OCI-LY3 (cell line): ENCODE measurements around the gene MIA3.

Experiments
- H2AFZ ChIP-seq: fragments of 200-600, 300-600 bp; shearing (Covaris generic); 2 replicates; pipeline ENCODE4 v1.6.0; 2014; ENCODE audit warnings: antibody characterized with exemption, low read depth, low read length
- H3K27ac ChIP-seq: fragments of 200-600, 300-600 bp; sonication (generic); 2 replicates; pipeline ENCODE4 v1.5.1; 2014; ENCODE audit warnings: mild to moderate bottlenecking, low read length, moderate library complexity, mixed read lengths
- H3K27me3 ChIP-seq: fragments of 200-600, 300-600 bp; sonication (generic); 2 replicates; pipeline ENCODE4 v1.6.1; 2014; ENCODE audit warnings: low read depth, low read length, mixed read lengths
- H3K36me3 ChIP-seq: fragments of 200-600, 300-600 bp; sonication (generic); replicated peaks from 2 replicates; pipeline ENCODE3; 2014; ENCODE audit warnings: low read depth, low read length, mixed read lengths
- H3K4me1 ChIP-seq: fragments of 300-600, 200-600 bp; sonication (generic); 2 replicates; pipeline ENCODE4 v1.6.1; 2014; ENCODE audit warnings: low read length, mixed read lengths
- H3K4me2 ChIP-seq: fragments of 200-600, 300-600 bp; sonication (generic); 2 replicates; pipeline ENCODE4 v1.6.1; 2014; ENCODE audit warnings: low read length, mixed read lengths
- H3K4me3 ChIP-seq: fragments of 300-600, 200-600 bp; sonication (generic); 2 replicates; pipeline ENCODE4 v1.5.1; 2014; ENCODE audit warnings: antibody characterized with exemption, mild to moderate bottlenecking, low read length, moderate library complexity
- H3K79me2 ChIP-seq: fragments of 300-600, 200-600 bp; shearing (Covaris generic); 2 replicates; pipeline ENCODE4 v1.6.1; 2014; ENCODE audit warnings: mild to moderate bottlenecking, low read length, mixed read lengths
- H3K9ac ChIP-seq: fragments of 300-600, 200-600 bp; shearing (Covaris generic); 2 replicates; pipeline ENCODE4 v1.6.0; 2014; ENCODE audit warnings: mild to moderate bottlenecking, low read length, moderate library complexity
- H3K9me3 ChIP-seq: fragments of 200-600, 300-600 bp; shearing (Covaris generic); 2 replicates; pipeline ENCODE4 v1.6.1; 2014; ENCODE audit warnings: low read length, mixed read lengths; ENCODE audit not compliant: insufficient read depth
- H4K20me1 ChIP-seq: fragments of 200-600, 300-600 bp; sonication (generic); 2 replicates; pipeline ENCODE4 v1.6.1; 2016; ENCODE audit warnings: low read length, mixed read lengths; ENCODE audit not compliant: insufficient read depth
- EZH2phosphoT487 ChIP-seq: fragments of 200-600 bp; shearing (Covaris generic); IDR thresholded peaks from 2 replicates; pipeline ENCODE4 v1.6.1; 2018; ENCODE audit warnings: antibody characterized with exemption, mixed run types, low read depth
- TF ChIP-seq, protein P1 (sequence below): fragments of 200-600, 300-600 bp; sonication (generic); IDR thresholded peaks from 2 replicates; pipeline ENCODE4 v1.5.1; 2014; ENCODE audit warnings: antibody characterized with exemption, low read length, low read depth

The MIA3 gene

DNA sequence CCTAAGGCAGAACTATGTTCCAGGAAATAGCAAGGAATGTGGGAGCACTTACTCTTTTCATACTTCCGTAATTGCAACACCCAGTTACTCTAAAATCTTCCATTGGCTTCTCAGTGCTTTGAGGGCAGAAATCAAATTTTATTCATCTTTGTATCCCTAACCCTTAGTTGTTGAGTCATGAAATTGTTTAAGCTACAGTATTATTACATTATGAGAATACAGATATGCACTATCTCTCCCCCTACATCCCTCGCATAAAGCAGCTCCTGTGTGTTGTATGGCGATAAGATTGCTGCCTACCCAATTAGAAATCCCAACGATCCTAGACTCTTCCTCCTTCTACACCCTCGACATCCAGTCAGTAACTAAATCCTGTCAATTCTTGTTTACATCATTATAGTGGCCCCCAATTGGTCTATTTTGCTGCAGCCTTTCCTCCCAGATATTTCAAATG lies 91.8 kb downstream of the MIA3 start:
- TF ChIP-seq, protein P1, sequence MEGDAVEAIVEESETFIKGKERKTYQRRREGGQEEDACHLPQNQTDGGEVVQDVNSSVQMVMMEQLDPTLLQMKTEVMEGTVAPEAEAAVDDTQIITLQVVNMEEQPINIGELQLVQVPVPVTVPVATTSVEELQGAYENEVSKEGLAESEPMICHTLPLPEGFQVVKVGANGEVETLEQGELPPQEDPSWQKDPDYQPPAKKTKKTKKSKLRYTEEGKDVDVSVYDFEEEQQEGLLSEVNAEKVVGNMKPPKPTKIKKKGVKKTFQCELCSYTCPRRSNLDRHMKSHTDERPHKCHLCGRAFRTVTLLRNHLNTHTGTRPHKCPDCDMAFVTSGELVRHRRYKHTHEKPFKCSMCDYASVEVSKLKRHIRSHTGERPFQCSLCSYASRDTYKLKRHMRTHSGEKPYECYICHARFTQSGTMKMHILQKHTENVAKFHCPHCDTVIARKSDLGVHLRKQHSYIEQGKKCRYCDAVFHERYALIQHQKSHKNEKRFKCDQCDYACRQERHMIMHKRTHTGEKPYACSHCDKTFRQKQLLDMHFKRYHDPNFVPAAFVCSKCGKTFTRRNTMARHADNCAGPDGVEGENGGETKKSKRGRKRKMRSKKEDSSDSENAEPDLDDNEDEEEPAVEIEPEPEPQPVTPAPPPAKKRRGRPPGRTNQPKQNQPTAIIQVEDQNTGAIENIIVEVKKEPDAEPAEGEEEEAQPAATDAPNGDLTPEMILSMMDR = no peak
- no peak for TF ChIP-seq EZH2phosphoT487
- H3K36me3 ChIP-seq = peaks cover 13% of the 10 kb centered on the region
- H3K9ac ChIP-seq = no peak overlapping the region
- 0 out of 2 replicates have a peak, but pooled peaks cover 4% of the 10 kb centered on the region for H4K20me1 ChIP-seq
- H3K27me3 ChIP-seq = no peaks in the 10 kb centered on the region
- no peak overlapping the region for H3K4me3 ChIP-seq
- H3K79me2 ChIP-seq = peaks cover 52% of the 10 kb centered on the region
- peaks cover 11% of the 10 kb centered on the region for H3K4me1 ChIP-seq
- H3K27ac ChIP-seq = no peak overlapping the region
- H3K4me2 ChIP-seq = no peak overlapping the region
- H2AFZ ChIP-seq = no peak overlapping the region
- H3K9me3 ChIP-seq = no peaks in the 10 kb centered on the region

DNA sequence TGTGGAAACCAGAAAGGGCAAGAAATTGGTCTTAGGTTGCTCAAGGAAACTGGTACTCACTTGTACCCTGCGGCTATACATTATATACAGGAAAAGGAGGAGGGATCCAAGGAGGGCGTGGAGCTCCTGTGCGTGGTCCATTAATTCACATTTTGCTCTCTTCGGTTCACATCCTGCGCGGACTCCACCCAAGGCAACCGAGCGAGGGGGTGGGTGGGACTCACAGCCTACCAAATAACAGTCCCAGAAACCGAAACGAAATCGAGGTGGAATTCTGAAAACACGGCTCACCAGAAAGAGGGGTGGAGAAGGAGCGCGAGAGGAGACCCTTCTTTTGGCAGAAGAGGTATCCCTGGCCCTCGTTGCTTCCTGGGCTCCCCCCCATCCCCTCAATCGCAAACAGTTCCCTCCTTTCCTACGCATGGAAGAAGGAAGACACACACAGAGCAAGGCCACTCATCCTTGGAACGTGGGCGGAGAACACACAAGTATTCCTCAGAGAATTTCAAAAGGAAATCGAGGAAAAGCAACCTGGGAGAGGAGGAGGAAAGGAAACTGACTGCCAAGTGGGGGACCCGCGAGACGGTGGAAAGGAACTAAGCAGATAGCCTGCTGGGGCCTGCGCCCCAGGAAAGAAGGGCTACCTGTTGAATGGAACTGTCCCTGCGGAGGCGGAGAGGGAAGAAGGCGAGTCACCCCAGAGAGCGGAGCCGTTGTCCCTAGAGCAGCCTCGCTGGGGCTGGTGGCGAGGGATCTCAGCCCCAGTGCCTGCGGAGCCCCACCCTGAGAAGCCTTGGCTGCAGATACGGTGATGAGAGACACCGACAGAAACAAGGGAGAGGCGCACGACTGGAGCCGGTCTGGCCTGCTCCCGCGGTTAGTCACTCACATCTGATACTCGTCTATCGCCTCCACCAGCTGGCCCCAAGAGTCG lies 93.7 kb downstream of the MIA3 start:
- peak overlapping the region; percentile 92 for H3K4me3 ChIP-seq
- H2AFZ ChIP-seq = peak overlapping the region; percentile 66
- peaks cover 41% of the 10 kb centered on the region for H3K79me2 ChIP-seq
- H3K36me3 ChIP-seq = peaks cover 6% of the 10 kb centered on the region
- peaks cover 11% of the 10 kb centered on the region for H3K4me1 ChIP-seq
- 0 out of 2 replicates have a peak, but pooled peaks cover 4% of the 10 kb centered on the region for H4K20me1 ChIP-seq
- peak overlapping the region; percentile 36 for H3K27ac ChIP-seq
- H3K4me2 ChIP-seq = peak overlapping the region; percentile 94
- H3K9me3 ChIP-seq = no peaks in the 10 kb centered on the region
- TF ChIP-seq EZH2phosphoT487 = no peak
- TF ChIP-seq, protein P1 = no peak
- H3K9ac ChIP-seq = peak overlapping the region; percentile 99
- no peaks in the 10 kb centered on the region for H3K27me3 ChIP-seq

DNA sequence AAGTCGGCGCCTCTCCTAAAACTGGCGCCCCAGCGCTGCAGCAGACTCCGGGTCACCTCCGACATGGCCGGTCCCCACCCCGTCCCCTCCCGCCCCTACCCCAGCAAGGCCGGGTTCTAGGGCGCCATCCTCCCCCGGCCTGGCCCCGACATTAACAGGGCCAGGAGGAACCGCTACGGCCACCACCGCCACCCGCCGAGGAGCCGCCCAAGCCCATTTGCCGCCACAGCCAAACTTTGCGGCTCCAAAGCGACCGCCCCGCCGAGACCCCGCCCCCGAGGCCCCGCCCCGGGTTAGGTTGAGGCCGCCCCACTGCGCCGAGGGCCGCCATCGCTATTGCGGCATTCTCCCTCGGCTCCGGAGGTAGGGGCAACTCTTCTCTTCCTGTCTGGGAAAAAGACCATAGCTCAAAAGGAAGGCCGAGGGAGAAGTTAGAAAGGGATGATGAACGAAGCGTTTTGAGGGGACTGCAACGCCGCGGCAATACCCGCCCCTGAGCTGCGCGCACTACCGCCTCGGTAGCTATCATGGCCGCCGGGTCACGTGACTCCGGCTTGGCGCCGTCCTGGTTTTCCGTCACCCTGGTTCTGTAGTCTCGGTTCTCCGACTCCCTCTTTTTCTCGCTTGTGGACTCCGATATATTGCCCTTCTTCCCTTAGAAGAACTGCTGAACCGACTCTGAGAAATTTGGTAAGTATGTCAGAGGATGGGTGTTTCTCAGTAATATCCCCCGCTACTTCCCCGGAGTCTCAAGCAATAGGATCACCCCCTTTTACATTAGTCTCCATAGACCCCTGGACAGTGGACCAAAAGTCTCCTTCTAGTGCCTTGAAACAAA lies 94.6 kb downstream of the MIA3 start, which contains the start of the genes AIDA and BROX:
Gene AIDA, minus strand, starts transcription at position 239 of the 838 bp plus-strand sequence. Its CDS starts 174 bp downstream, at position 65.
Gene BROX, plus strand, starts transcription at position 312 of the 838 bp plus-strand sequence. CDS start 3,136 bp downstream, outside the sequence.
- Histone ChIP-seq H3K9me3 (no peaks in the 10 kb centered on the region), H3K27ac (peak within 1 kb of the TSS; percentile 91), H4K20me1 (0 out of 2 replicates have a peak, but pooled peaks cover 4% of the 10 kb centered on the region), H2AFZ (peak within 1 kb of the TSS; percentile 92), H3K4me1 (peaks cover 11% of the 10 kb centered on the region), H3K9ac (peak within 1 kb of the TSS; percentile 99), H3K4me3 (peak within 1 kb of the TSS; percentile 92), H3K27me3 (no peaks in the 10 kb centered on the region), H3K4me2 (peak within 1 kb of the TSS; percentile 94), H3K79me2 (peaks cover 37% of the 10 kb centered on the region), H3K36me3 (peaks cover 11% of the 10 kb centered on the region)
- no peak for TF ChIP-seq EZH2phosphoT487
- TF ChIP-seq, protein P1 = no peak
